ENCODE measurements around the gene RPL22.

RPL22 gene

DNA sequence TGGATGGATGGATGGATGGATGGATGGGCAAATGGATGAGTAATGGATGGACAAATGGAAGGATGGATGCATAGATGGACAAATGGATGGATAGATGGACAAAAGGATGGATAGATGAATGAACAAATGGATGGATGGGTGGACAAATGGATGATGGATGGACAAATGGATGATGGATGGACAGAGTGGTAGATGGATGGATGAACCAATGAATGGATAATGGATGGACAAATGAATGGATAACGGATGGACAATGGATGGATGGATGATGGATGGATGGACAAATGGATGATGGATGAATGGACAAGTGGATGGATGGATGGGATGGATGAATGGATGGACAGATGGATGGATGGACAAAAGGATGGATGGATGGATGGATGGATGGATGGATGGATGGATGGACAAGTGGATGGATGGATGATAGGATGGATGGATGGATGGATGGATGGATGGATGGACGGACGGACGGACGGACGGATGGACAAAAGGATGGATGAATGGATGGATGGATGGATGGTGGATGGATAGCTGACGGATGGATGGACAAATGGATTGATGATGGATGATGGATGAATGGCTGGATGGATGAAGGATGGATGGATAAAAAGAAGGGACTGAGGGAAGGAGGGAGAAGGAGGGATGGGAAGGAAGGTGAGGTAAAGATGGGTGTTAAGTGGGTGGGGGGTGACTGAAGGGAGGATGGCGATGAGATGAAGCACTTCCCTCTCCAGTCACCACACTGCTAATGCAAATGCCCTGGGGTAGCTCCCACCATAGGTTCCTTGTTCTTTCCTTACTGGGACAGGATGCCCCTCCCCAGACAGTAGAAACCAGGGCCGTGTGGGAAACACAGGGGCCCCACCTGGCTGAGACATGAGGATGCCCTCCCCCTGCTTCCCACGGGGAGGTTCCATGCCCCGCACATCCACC, 49.1 kb downstream of the RPL22 start:
- no peak for DNase-seq
- Histone ChIP-seq H3K4me1 (no peaks in the 10 kb centered on the region), H3K9me3 (no peaks in the 10 kb centered on the region), H3K36me3 (no peaks in the 10 kb centered on the region), H3K4me3 (ENCODE audit: low read depth, low read length) (no peak overlapping the region), H3K27me3 (no peaks in the 10 kb centered on the region)
- no peak for TF ChIP-seq CTCF (IDR thresholded peaks at IDR 0.05; ENCODE audit: low read depth, low read length)

DNA sequence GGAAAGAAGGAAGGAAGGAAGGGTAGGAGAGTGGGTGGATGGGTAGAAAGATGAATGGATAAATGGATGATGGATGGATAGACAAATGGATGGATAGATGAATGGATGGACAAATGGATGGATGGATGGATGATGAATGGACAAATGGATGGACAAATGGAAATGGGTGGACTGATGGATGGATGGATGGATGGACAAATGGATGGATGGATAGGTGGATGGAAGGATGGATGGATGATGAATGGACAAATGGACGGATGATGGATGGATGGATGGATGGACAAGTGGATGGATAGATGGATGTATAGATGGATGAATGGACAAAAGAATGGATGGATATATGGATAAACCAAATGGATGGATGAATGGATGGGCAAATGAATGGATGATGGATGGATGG, 49.8 kb downstream of the RPL22 start:
- no peaks in the 10 kb centered on the region for H3K4me1 ChIP-seq
- no peak for TF ChIP-seq CTCF (IDR thresholded peaks at IDR 0.05; ENCODE audit: low read depth, low read length)
- no peaks in the 10 kb centered on the region for H3K36me3 ChIP-seq
- H3K9me3 ChIP-seq, result no peaks in the 10 kb centered on the region
- H3K27me3 ChIP-seq, result no peaks in the 10 kb centered on the region
- no peak for DNase-seq
- no peak overlapping the region for H3K4me3 ChIP-seq (ENCODE audit: low read depth, low read length)

DNA sequence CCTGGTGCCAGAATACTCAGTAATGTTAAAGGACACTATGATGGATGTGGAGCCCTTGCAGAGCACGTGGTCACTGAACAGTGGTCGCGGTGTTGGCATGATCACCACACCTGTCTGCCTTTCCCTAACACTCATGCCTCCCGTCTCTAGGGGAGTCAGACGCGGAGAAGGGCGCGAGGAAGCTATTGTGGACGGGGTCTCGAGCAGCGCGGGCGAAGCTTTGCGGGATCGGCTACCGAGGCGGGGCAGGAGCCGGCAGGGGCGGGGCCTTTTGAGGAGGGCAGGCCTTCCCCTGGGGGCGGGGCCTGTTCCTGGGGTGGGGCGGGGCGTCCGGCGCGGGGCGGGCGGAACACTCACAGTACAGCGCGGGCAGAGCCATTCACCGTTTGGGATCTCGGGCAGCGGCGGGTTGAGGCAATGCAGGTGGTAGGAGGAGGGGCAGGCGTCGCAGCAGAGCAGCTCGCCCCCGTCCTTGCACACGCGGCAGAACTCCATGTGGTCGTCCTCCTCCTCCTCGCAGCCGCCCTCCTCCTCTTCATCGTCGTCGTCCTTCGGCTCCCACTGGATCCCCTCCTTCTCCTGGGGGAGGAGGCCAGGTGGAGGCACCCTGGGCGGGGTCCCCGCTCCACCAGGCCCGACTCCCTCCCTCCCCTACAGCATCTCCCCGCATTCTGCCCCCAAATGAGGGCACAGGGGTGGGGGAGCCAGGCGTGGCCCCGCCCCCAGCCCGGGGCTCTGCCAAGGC, 50.7 kb downstream of the RPL22 start:
- no peak for TF ChIP-seq CTCF (IDR thresholded peaks at IDR 0.05; ENCODE audit: low read depth, low read length)
- Histone ChIP-seq H3K36me3 (no peaks in the 10 kb centered on the region), H3K9me3 (no peaks in the 10 kb centered on the region), H3K27me3 (no peaks in the 10 kb centered on the region), H3K4me1 (no peaks in the 10 kb centered on the region), H3K4me3 (ENCODE audit: low read depth, low read length) (peak overlapping the region; percentile 44)
- peak; percentile 84 for DNase-seq

DNA sequence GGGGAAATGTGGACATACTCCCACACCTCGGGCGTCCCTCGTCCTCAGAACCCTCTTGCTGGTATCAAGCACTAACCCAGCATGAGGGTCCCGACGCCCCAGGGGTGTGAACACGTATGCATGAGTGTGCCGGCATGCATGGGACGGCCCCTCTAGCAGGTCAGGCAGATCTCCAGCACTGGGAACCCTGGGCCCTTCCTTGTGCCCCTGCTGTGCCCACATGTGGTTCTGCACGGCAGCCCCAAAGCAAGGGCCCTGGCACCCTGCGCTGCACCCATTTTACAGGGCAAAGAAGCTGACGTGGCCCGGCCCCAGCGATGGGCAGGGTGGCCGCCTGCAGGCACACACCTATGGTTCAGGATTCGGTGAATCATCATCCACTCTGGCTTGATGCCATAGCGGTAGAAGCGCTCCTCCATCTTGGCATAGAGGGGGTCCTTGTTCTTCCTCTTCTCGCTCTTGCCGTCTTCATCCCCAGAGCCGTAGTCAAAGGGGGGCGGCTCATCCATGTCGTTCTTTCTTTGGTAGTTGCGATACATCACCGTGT, 53.5 kb downstream of the RPL22 start:
- TF ChIP-seq CTCF (IDR thresholded peaks at IDR 0.05; ENCODE audit: low read depth, low read length), result no peak
- H3K9me3 ChIP-seq, result no peaks in the 10 kb centered on the region
- DNase-seq, result no peak
- no peaks in the 10 kb centered on the region for H3K4me1 ChIP-seq
- H3K27me3 ChIP-seq, result no peaks in the 10 kb centered on the region
- H3K36me3 ChIP-seq, result no peaks in the 10 kb centered on the region
- no peak overlapping the region for H3K4me3 ChIP-seq (ENCODE audit: low read depth, low read length)

GRCh38 chr1:6145396-6145750, 54.0 kb downstream of the RPL22 start:
- Histone ChIP-seq H3K9me3 (no peaks in the 10 kb centered on the region), H3K36me3 (no peaks in the 10 kb centered on the region), H3K27me3 (no peaks in the 10 kb centered on the region), H3K4me1 (no peaks in the 10 kb centered on the region), H3K4me3 (ENCODE audit: low read depth, low read length) (no peak overlapping the region)
- DNase-seq, result no peak
- no peak for TF ChIP-seq CTCF (IDR thresholded peaks at IDR 0.05; ENCODE audit: low read depth, low read length)

Measured in BE2C (cell line).